ENCODE measurements around the gene CGNL1. TPM values are rescaled to one million over a fixed set of nuclear protein-coding genes. Genes with fewer than 3 reads are reported as not detected.

Gene CGNL1, protein sequence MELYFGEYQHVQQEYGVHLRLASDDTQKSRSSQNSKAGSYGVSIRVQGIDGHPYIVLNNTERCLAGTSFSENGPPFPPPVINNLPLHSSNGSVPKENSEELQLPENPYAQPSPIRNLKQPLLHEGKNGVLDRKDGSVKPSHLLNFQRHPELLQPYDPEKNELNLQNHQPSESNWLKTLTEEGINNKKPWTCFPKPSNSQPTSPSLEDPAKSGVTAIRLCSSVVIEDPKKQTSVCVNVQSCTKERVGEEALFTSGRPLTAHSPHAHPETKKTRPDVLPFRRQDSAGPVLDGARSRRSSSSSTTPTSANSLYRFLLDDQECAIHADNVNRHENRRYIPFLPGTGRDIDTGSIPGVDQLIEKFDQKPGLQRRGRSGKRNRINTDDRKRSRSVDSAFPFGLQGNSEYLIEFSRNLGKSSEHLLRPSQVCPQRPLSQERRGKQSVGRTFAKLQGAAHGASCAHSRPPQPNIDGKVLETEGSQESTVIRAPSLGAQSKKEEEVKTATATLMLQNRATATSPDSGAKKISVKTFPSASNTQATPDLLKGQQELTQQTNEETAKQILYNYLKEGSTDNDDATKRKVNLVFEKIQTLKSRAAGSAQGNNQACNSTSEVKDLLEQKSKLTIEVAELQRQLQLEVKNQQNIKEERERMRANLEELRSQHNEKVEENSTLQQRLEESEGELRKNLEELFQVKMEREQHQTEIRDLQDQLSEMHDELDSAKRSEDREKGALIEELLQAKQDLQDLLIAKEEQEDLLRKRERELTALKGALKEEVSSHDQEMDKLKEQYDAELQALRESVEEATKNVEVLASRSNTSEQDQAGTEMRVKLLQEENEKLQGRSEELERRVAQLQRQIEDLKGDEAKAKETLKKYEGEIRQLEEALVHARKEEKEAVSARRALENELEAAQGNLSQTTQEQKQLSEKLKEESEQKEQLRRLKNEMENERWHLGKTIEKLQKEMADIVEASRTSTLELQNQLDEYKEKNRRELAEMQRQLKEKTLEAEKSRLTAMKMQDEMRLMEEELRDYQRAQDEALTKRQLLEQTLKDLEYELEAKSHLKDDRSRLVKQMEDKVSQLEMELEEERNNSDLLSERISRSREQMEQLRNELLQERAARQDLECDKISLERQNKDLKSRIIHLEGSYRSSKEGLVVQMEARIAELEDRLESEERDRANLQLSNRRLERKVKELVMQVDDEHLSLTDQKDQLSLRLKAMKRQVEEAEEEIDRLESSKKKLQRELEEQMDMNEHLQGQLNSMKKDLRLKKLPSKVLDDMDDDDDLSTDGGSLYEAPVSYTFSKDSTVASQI
- total RNA-seq = 1 to 10 TPM; 3.9 to 4.7 TPM

DNA sequence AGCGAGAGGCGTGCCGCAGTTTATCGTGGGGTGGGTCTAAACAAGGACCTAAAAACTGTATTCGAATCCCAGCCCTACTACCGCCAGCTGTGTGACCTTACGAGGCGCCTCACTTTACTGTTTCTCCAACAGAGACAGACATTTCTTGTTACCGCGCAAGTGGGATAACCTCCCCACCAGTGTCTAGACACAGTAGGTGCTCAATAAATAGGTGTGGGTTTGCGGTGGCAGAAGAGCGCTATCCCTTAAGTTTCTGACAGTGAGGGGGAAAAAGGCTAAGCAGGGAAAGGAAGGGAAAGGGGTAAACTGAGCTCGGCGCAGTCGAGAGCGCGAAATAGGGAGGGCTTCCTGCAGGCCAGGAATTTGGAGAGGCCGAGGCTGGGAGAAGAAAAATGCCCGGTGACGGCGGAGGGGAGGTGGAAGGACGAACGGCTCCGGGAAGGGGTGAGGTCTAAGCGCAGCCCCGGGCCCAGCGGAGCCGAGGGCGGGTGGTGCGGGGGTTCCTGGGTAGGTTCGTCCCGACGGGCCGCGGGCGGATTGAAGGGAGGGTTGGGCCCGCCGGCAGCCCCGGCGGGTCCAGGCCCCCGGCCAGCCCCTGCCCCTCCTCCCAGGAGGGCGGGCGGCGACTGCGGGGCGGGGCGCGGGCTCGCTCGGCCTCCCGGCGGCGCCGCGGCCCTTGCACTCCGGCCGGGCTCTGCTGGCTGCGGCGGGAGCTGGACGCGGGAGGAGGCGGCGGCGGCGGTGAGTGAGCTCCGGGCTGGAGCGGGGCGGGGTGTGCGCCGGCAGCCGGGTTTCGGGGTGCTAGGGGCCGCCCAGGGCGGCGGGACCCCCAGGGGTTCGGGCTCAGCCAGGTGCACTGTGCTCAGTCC is at the start of gene CGNL1:
Gene CGNL1, plus strand, starts transcription at position 679 of the 869 bp plus-strand sequence. CDS start 61,495 bp downstream, outside the sequence.
- Histone ChIP-seq H3K9me3 (no peaks in the 10 kb centered on the region), H3K36me3 (no peaks in the 10 kb centered on the region), H3K9ac (ENCODE audit: low read depth in 2 of 2, low read length in 2 of 2) (peak within 1 kb of the TSS in 1 of 2 donors; percentile 19), H3K27me3 (peaks cover 4% of the 10 kb centered on the region), H3K27ac (no peak within 1 kb of the TSS), H3K4me1 (no peaks in the 10 kb centered on the region), H3K4me3 (peak within 1 kb of the TSS; percentile 65)
- peak; percentile 60 for DNase-seq
- intact Hi-C loops (cut with DNase I) = no loop called here
- TF ChIP-seq, protein P1, sequence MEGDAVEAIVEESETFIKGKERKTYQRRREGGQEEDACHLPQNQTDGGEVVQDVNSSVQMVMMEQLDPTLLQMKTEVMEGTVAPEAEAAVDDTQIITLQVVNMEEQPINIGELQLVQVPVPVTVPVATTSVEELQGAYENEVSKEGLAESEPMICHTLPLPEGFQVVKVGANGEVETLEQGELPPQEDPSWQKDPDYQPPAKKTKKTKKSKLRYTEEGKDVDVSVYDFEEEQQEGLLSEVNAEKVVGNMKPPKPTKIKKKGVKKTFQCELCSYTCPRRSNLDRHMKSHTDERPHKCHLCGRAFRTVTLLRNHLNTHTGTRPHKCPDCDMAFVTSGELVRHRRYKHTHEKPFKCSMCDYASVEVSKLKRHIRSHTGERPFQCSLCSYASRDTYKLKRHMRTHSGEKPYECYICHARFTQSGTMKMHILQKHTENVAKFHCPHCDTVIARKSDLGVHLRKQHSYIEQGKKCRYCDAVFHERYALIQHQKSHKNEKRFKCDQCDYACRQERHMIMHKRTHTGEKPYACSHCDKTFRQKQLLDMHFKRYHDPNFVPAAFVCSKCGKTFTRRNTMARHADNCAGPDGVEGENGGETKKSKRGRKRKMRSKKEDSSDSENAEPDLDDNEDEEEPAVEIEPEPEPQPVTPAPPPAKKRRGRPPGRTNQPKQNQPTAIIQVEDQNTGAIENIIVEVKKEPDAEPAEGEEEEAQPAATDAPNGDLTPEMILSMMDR (IDR thresholded peaks at IDR 0.05) = no peak

DNA sequence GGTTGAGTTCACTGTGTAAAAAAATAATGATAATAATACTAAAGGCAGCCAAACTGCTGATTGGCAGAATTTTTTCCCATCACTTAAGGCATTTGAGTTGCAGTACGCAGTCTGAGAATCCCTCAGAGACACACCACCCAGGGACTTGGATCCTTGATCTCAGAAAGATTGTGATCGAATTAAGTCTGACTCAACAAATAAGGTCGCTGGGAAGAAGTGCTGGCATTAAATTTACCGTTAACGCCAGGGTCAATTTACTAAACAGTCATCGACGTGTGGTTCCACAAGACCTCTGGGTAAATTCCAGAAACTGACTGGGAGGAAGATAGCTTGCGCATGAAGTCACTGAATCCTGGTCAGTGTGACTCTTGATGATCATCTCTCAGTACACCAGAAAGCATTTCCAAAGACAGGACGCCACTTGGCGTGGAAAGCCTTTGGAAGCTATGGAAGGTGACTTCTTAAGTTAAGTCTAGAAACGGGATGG is 48.3 kb upstream of the CGNL1 start:
- no peak overlapping the region for H3K9ac ChIP-seq (ENCODE audit: low read depth in 2 of 2, low read length in 2 of 2)
- H3K9me3 ChIP-seq = no peaks in the 10 kb centered on the region
- no peaks in the 10 kb centered on the region for H3K27me3 ChIP-seq
- intact Hi-C loops (cut with DNase I) = no loop called here
- no peak overlapping the region for H3K4me3 ChIP-seq
- no peaks in the 10 kb centered on the region for H3K4me1 ChIP-seq
- TF ChIP-seq, protein P1 (IDR thresholded peaks at IDR 0.05) = no peak
- no peak for DNase-seq
- H3K36me3 ChIP-seq = no peaks in the 10 kb centered on the region
- no peak overlapping the region for H3K27ac ChIP-seq

DNA sequence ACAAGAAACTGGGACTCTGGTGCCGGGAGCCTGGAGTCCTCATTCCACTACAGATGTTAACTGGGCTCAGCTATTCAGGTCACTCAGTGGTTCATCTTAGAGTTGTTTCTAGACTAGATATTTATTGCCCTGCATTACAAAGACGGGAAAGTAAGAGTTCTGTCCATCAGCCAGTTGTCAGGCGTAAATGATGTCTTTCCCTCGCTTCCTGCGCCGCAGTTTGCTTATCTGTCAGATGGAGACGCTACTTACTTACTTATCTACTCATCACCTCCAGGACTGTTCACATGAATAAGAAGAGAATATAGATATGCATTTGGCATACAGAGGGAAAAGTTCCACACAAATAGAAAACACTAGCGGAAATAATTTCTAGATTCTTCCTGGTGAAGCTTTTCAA is 47.8 kb upstream of the CGNL1 start:
- TF ChIP-seq, protein P1 (IDR thresholded peaks at IDR 0.05) = no peak
- Histone ChIP-seq H3K4me1 (no peaks in the 10 kb centered on the region), H3K9me3 (no peaks in the 10 kb centered on the region), H3K36me3 (no peaks in the 10 kb centered on the region), H3K9ac (ENCODE audit: low read depth in 2 of 2, low read length in 2 of 2) (no peak overlapping the region), H3K4me3 (no peak overlapping the region), H3K27me3 (no peaks in the 10 kb centered on the region), H3K27ac (no peak overlapping the region)
- intact Hi-C loops (cut with DNase I) = no loop called here
- DNase-seq = no peak

DNA sequence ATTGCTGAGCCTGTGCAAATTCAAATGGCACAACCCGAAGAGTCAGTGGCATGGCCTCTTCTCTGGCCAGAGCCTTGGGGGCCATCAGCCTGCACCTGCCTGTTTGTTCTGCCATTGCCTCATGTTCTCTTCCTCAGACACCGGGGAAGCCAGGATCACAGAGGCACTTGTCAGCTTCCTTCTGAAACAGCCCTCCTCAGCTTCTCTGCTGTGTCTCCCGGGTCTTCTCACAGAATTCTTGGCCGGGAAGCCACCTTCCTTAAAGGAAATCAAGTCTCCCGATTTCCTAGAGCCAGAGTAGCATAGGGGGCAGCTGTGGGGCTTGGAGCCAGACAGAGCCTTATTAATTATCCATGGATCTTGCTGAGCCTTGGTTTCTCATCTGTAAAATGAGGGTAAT is 47.4 kb upstream of the CGNL1 start:
- Histone ChIP-seq H3K4me1 (no peaks in the 10 kb centered on the region), H3K36me3 (no peaks in the 10 kb centered on the region), H3K27ac (no peak overlapping the region), H3K9me3 (no peaks in the 10 kb centered on the region), H3K27me3 (no peaks in the 10 kb centered on the region), H3K4me3 (no peak overlapping the region), H3K9ac (ENCODE audit: low read depth in 2 of 2, low read length in 2 of 2) (no peak overlapping the region)
- no peak for DNase-seq
- intact Hi-C loops (cut with DNase I) = no loop called here
- TF ChIP-seq, protein P1 (IDR thresholded peaks at IDR 0.05) = no peak

All from colonic mucosa (tissue), 4 donors.